HG03521 (cell line): ENCODE data around the gene ALOX12B.
"Not testable (repeated sequence)": the region's sequence is repeated elsewhere in the genome, so short reads cannot be mapped to it uniquely, and the experiment has no call there.

Experiments used
- ATAC-seq: cut with Tn5 transposase; IDR thresholded peaks from one replicate; pipeline ENCODE4 v1.9.1; 2021; ENCODE audit warnings: mild to moderate bottlenecking, moderate library complexity; ENCODE audit not compliant: unreplicated experiment

Gene ALOX12B

GRCh38 chr17:8119581-8120519 lies 32.3 kb upstream of the ALOX12B start:
- ATAC-seq: no peak

- peak; percentile 38 for ATAC-seq
Measured at GRCh38 chr17:8118769-8119580, 31.5 kb upstream of the ALOX12B start.

- no peak for ATAC-seq
Measured at GRCh38 chr17:8117980-8118768, 30.7 kb upstream of the ALOX12B start, which contains the start of gene ALOXE3. TSS of gene ALOXE3 (minus strand) at chr17:8118514. CDS start at chr17:8117990, 524 bp downstream.

GRCh38 chr17:8117367-8117979 lies 30.0 kb upstream of the ALOX12B start:
- ATAC-seq: no peak

- no peak for ATAC-seq
Measured at GRCh38 chr17:8116776-8117175, 29.3 kb upstream of the ALOX12B start.

GRCh38 chr17:8110907-8111306 lies 23.4 kb upstream of the ALOX12B start:
- no peak for ATAC-seq

- ATAC-seq: no peak
Measured at GRCh38 chr17:8110456-8110804, 22.9 kb upstream of the ALOX12B start.

GRCh38 chr17:8109661-8110455 lies 22.3 kb upstream of the ALOX12B start:
- no peak for ATAC-seq

- ATAC-seq: no peak
Measured at GRCh38 chr17:8108972-8109660, 21.6 kb upstream of the ALOX12B start.

GRCh38 chr17:8106980-8107379 lies 19.5 kb upstream of the ALOX12B start:
- ATAC-seq: not testable (repeated sequence)

GRCh38 chr17:8105957-8106398 lies 18.5 kb upstream of the ALOX12B start:
- ATAC-seq: no peak

- ATAC-seq: no peak
Measured at GRCh38 chr17:8104911-8105310, 17.4 kb upstream of the ALOX12B start.

GRCh38 chr17:8103549-8103948 lies 16.0 kb upstream of the ALOX12B start:
- ATAC-seq: no peak

GRCh38 chr17:8101721-8102120 lies 14.2 kb upstream of the ALOX12B start:
- ATAC-seq: no peak

GRCh38 chr17:8100763-8101162 lies 13.2 kb upstream of the ALOX12B start:
- ATAC-seq: no peak

GRCh38 chr17:8100111-8100510 lies 12.6 kb upstream of the ALOX12B start:
- ATAC-seq: no peak

GRCh38 chr17:8096541-8096940 lies 9.0 kb upstream of the ALOX12B start:
- ATAC-seq: no peak

- ATAC-seq: no peak
Measured at GRCh38 chr17:8095361-8095760, 7.8 kb upstream of the ALOX12B start.

- no peak for ATAC-seq
Measured at GRCh38 chr17:8091033-8091687, 3.6 kb upstream of the ALOX12B start.
